HG02840 (cell line): ENCODE measurements around the gene CALD1.

Experiments used
- ATAC-seq: cut with Tn5 transposase; IDR thresholded peaks from one replicate; pipeline ENCODE4 v1.9.1; 2021; ENCODE audit warnings: mild to moderate bottlenecking, moderate library complexity, moderate number of reproducible peaks; ENCODE audit not compliant: unreplicated experiment, low FRiP score

Gene CALD1

GRCh38 chr7:134758981-134759380 lies 20.5 kb upstream of the CALD1 start:
- no peak for ATAC-seq

DNA sequence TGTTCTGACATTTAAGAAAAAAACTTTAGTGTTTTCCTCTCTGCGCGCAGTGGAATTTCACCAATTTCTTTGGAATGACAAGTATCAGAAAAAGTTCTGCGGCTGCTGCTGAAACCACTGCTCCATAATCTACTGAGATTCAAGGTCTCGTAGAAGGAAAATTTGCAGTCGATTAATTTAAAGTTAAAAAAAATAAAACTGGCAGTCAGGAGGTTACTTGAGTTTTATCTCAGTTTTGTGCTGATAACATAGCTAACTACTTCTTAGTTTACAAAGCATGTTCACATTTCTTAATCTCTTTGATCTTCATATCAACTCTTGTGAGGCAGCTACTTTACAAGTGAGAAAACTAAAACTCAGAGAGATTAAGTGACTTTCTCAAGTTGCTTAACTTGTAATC lies 18.2 kb upstream of the CALD1 start:
- no peak for ATAC-seq

GRCh38 chr7:134763960-134764359 lies 15.5 kb upstream of the CALD1 start:
- no peak for ATAC-seq

GRCh38 chr7:134764365-134764764 lies 15.1 kb upstream of the CALD1 start:
- no peak for ATAC-seq

DNA sequence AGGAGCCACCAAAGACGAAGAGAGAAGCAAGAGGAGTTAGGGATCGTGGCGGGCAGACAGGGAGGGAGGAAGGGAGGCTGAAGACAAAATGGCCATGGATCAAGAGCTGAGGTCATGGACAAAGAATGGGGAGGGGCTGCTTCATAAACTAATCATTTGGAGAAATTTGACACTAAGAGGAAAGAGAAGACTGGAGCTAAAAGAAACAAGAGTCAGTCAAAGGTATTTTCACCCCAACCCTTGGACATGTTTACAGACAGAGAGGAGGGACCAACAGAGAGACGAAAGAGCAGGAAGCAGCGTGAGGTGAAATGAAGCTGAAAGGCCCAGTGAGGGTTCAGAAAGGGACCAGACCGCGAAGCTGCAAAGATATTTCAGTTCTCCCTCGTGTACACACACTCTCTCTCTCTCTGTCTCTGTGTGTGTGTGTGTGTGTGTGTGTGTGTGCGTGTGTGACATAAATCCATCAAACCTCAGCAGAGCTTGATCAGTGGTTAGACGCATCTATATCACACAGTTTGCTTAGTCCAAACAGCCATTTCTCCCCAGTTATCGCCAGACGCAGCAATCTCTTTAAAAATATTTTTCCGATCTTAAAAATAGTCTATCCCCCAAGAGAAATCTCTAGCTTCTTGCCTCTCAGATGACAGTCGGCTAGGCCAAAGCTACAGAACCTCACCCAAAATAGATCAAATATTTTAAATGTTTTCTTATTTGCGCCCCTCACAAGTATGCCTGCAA lies 12.5 kb upstream of the CALD1 start:
- no peak for ATAC-seq

DNA sequence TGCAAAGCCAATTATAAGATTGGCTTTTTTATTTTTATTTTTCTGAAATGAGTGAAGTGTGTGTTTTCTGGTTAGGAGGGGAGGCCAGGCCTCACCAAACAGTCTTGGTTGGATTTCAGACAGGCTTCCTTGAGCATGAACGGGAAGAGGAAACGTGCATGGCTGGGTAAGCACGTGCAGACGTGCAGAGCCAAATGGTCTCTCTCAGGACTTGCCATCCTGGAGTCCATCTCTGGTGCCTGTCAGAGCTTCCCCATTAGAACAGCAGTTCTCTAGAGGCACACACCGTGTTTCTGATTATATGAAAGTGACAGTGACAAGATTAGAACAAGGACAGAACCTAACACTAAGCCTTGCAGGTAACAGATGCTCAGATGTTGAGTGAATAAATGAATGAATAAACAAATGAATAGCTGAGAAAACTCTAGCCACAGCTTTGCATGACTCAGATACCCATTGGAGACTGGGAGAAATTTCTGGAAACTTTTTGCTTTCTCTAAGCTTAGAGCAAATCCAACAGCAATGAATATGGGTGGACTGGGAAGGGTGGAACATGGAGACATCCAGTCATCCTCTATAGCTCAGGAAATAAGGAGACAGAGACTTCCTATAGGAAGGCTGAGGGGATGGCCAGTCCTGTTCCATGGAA lies 11.8 kb upstream of the CALD1 start:
- no peak for ATAC-seq

DNA sequence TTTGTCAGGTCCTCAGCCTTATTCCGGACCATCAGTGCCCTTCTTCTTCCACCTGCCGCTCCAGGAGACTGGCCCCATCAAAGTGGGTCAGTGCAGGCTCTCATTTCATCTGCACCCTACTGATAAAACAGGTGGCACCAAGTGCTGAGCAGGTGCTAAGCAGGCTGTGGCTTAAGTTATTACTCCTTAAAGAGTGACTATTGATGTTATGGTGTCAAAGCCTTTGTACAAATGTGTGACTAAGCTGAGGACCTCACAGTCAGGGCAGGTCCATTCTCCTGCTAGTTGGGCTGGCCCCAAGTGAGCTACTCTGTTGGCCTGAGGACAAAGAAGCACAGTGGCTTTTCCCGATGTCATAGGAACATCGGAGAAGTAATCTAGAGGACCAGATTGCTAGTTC lies 11.2 kb upstream of the CALD1 start:
- no peak for ATAC-seq

DNA sequence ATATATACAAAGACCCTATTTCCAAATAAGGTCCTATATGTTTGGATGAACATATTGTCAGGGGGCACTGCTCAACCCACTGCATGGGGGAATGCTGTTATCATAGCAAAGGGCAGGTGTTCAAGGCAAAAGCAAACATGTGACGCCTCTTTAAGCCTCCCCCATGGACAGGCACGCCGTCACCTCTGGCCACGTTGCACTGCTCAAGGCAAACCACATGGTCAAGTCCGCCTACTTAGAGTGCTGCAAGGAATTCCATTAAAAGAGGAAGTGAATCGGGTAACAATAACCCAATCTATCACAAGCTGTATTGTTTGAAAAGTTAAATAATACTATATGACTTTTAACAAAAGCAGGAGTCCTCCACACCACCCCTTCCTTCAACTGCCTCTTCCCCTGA lies 8.8 kb upstream of the CALD1 start:
- ATAC-seq = no peak

DNA sequence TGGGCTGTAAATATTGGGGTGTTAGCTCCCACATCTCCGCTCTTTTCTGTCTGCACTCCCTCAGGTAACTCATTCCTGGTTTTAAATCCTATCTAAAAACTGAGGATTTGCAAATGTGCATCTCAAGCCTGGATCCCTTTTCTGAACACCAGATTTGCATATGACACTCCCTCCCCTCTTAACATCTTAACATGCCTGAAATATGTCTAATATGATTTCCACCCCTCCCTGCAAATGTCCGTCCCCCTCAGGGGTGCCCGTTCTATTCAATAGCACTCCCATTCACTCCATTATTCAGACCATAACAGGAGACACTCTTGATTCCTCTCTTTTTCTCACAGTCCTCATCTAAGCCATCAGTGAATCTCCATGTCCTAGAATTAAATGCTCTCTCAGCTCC lies 8.3 kb upstream of the CALD1 start:
- no peak for ATAC-seq

GRCh38 chr7:134771889-134772288 lies 7.5 kb upstream of the CALD1 start:
- ATAC-seq = no peak

DNA sequence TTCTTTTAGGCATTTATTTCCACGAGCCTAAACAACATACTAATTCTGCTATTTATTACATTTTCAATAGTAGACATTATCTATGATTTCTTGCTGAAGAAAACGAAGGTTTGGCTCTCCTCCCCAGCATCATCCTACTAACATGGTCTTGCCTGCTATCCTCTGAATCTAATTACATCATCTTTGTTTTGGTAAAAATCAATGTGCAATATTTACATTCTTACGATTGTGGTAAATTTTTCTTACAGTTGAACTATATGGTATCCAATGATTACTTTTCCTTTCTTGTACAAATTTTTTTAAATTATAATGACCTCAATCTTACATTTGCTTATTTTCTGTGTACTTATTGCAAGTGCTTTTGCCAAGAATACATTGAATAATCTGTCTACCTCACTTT lies 7.0 kb upstream of the CALD1 start:
- no peak for ATAC-seq

DNA sequence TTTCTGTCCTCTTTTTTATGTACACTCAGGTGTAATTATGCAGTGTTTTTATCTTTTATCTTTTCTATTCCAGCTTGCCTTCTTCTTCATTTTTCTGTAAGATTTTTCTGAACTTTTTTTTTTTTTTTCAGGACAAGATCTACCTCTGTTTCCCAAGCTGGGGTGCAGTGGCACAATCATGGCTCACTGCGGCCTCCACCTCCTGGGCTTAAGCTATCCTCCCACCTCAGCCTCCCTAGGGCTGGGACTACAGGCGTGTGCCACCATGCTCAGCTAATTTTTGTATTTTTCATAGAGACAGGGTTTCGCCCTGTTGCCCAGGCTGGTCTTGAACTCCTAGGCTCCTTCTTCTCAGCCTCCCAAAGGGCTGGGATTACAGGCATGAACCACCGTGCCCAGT lies 6.3 kb upstream of the CALD1 start:
- ATAC-seq = no peak

- ATAC-seq = no peak
These were observed 5.3 kb upstream of the CALD1 start for GRCh38 chr7:134774119-134774518.

DNA sequence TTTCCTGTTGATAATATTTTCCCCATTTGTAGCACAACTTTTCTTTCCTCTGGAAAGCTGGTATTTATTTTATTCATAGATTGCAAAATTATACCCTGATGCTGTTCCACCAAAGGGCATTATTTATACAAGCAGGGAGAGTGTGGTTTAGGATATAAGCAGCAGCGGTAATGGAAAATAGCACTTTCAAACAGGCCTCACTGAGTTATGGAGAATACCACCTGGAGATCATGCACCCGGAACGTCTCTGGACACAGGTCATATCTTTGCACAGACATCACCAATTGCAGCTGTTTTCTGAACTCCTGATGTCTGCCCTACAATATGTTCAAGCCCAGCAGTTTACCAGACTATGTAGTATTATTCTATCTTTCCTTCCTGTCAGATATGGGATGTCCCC lies 2.0 kb upstream of the CALD1 start:
- no peak for ATAC-seq

GRCh38 chr7:134777908-134778580 lies 1.4 kb upstream of the CALD1 start:
- ATAC-seq = no peak

GRCh38 chr7:134779741-134780065 lies 269 bp downstream of the CALD1 start:
- no peak for ATAC-seq

DNA sequence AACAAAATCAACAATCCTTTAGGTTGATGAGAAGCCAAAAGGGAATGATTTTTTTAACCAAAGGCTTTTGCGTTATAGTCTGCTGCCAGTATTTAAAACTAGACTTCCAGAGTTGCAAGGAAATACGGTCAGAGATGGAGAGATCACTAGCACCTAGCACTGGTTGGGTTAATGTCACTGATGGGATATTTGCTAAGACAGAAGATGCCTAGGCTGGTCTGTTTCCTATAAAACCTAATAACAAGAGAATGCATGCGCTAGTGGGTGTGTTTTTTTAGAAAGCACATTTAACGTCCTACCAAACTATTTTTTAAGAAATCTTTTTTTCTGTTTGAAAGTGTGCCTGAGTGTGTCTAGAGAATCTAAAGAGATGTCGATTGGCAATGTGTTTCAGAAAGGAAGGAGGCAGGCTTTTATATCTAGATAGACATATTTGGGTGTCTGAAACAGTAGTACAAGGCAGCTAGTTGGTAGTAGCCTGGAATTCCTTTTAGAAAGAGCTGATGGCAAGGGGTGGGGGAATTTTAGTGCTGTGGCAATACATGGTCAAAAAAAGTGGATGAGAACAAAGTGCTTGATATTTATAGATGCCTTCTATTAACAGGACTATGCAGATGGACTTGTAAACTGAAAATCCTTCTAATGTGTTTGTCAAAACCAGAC lies 863 bp downstream of the CALD1 start:
- ATAC-seq = no peak

GRCh38 chr7:134781171-134781570 lies 1.7 kb downstream of the CALD1 start:
- ATAC-seq = no peak

DNA sequence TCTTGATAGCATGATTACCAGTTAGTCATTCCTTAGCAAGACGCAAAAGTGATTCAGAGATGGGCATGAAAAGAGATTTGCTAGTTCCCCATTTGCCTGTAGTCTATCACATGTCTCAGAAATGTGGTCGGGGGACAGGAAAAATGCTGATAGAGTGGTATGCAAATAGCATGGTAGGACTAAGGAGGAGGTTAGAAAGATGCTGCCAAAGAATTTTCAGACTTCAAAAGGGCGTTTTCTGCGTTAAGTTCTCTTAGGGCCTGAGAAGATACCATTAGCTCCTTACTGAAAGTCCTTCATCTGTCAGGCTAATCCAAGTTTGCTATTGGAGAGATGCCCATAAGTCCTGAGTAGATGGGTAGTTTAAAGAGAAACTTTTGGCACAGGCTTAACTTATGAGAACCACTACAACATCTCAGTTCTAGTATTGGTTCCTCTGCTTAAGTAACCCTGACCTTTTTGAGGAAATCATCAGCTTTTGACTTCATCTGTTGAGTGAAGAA lies 2.7 kb downstream of the CALD1 start:
- no peak for ATAC-seq

GRCh38 chr7:134783294-134784069 lies 4.0 kb downstream of the CALD1 start:
- no peak for ATAC-seq
